Pancreas (tissue), 10 donors: ENCODE results near the gene VWF. TPM values are rescaled to one million over a fixed set of nuclear protein-coding genes. Genes with fewer than 3 reads are reported as not detected.

ENCODE experiments used
- ATAC-seq, 4 donors: fragments of 200-7000 bp; cut with Tn5 transposase; one replicate each; pipeline versions ENCODE4 v1.8.0 to v1.9.1; 2020; ENCODE audit warnings: mild to moderate bottlenecking in 4 of 4, moderate library complexity in 4 of 4
- DNase-seq, 6 donors: peaks; one replicate each; pipeline ENCODE4 v3.0.0-alpha.2; 2020
- FAIRE-seq: peaks from 2 replicates; lab custom pipeline; 2012; peaks lifted over from hg19 to GRCh38; lab: Jason Lieb, UNC
- H3K27ac ChIP-seq, 4 donors: fragments of 200-600 bp; sonication (generic); 1 replicate in 3 of 4; 2 replicates in 1 of 4; pipeline versions ENCODE4 v1.5.0 to v1.8.0; 2020
- H3K27me3 ChIP-seq, 4 donors: fragments of 200-600 bp; one replicate each; pipeline ENCODE4 v1.8.0; 2021
- H3K36me3 ChIP-seq, 3 donors: fragments of 200-600 bp; sonication (generic) in 1 of 3; one replicate each; pipeline versions ENCODE4 v1.5.0 to v1.8.0; 2020 to 2021
- H3K4me1 ChIP-seq, 3 donors: fragments of 200-600 bp; one replicate each; pipeline ENCODE4 v1.8.0; 2021
- H3K4me3 ChIP-seq, 4 donors: fragments of 200-600 bp; sonication (generic) in 2 of 4; one replicate each; pipeline versions ENCODE4 v1.5.0 to v1.8.0; 2020 to 2021
- H3K9me3 ChIP-seq, 4 donors: fragments of 200-600 bp; one replicate each; pipeline ENCODE4 v1.8.0; 2021
- WGBS, 2 donors: extraction: QIAGEN DNeasy Blood & Tissue Kit; methylation state at CpG; one replicate each; pipeline ENCODE4 v1.1.7; 2013; 5-methylcytosine and 5-hydroxymethylcytosine counted together
- intact Hi-C, 3 donors: fragments of 100-400 bp; cut with DNase I; formaldehyde crosslinking; loops; one replicate each; pipeline versions ENCODE4 v1.11.1 to v1.14.2; 2022
- polyA plus RNA-seq, 2 donors: library from polyadenylated mRNA; stranded (reverse); fragments of 200-250 nt; gene quantifications; one replicate each; pipeline ENCODE4 v1.2.3, GENCODE V29; 2013
- total RNA-seq, 6 donors: library from RNA; stranded (reverse); fragmentation: NEBNext Ultra II Directional in 4 of 6; extraction: Animal tissue kit (Norgen Biotek cat#: 25700) in 4 of 6; gene quantifications; one replicate each; pipeline versions ENCODE4 v1.2.1 to v1.2.4, GENCODE V29; 2021 to 2023
- TF ChIP-seq, protein P1 (sequence below), 4 donors: fragments of 200-600 bp; sonication (generic) in 3 of 4; IDR thresholded peaks; one replicate each; pipeline versions ENCODE4 v1.5.0 to v1.8.0; 2021; ENCODE audit warnings: antibody characterized with exemption in 4 of 4
- donor health status: healthy with polysubstance abuse.
- donor health status: DM: no; HTN: no; CAD: no; lungs with moderate emphysema.
- donor health status: DM: no; HTN: no; CAD: no.
- donor health status: control.
- donor health status: control.
- donor health status: Bipolar disorder and iron deficiency.
- donor health status: DM: yes; HTN: yes; CAD: no.
- donor health status: DM: no; HTN: no; CAD: no.
- donor health status: DM: no; HTN: no; CAD: no.
- donor health status: DM: yes; HTN: yes; CAD: no.

VWF gene
- total and polyA plus RNA-seq, 8 donors = 15.9 to 53.1 (median 29.1) TPM

DNA sequence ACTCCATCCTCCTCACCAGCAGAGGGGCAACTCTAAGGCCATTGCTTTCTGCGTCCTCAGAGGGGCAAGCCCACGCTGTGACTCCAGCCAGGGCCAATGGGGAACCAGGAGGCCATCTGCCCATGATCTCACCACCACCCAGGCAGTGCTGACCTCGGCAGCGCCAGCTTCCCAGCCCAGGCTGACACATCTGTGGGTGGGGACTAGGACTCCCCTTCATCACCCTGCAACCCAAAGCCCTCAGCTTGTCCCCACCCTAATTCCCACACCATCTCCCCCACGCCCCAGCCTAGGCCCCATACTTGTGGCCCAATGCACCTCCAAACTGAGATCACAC, 58.6 kb downstream of the VWF start:
- TF ChIP-seq, protein P1, sequence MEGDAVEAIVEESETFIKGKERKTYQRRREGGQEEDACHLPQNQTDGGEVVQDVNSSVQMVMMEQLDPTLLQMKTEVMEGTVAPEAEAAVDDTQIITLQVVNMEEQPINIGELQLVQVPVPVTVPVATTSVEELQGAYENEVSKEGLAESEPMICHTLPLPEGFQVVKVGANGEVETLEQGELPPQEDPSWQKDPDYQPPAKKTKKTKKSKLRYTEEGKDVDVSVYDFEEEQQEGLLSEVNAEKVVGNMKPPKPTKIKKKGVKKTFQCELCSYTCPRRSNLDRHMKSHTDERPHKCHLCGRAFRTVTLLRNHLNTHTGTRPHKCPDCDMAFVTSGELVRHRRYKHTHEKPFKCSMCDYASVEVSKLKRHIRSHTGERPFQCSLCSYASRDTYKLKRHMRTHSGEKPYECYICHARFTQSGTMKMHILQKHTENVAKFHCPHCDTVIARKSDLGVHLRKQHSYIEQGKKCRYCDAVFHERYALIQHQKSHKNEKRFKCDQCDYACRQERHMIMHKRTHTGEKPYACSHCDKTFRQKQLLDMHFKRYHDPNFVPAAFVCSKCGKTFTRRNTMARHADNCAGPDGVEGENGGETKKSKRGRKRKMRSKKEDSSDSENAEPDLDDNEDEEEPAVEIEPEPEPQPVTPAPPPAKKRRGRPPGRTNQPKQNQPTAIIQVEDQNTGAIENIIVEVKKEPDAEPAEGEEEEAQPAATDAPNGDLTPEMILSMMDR (IDR thresholded peaks at IDR 0.05) = no peak
- Histone ChIP-seq H3K36me3 (no peaks in the 10 kb centered on the region), H3K4me1 (no peaks in the 10 kb centered on the region), H3K27me3 (no peaks in the 10 kb centered on the region), H3K9me3 (no peaks in the 10 kb centered on the region), H3K27ac (no peak overlapping the region), H3K4me3 (no peak overlapping the region)
- intact Hi-C loops = loop anchor here in 1 of 3 donors (10.0 kb wide), 1 partner anchor 119 kb away; no protein-coding TSS in a partner anchor
- FAIRE-seq = no peak
- DNase-seq = no peak
- peak in 1 of 4 donors; percentile 27 for ATAC-seq
- 72 to 78% methylated on average over 5 of the region's 5 CpGs for WGBS, 2 donors

GRCh38 chr12:6065131-6065862, 59.2 kb downstream of the VWF start:
- TF ChIP-seq, protein P1 (IDR thresholded peaks at IDR 0.05) = no peak
- intact Hi-C loops = loop anchor here in 1 of 3 donors (10.0 kb wide), 1 partner anchor 120 kb away; no protein-coding TSS in a partner anchor
- H3K4me3 ChIP-seq = no peak overlapping the region
- no peaks in the 10 kb centered on the region for H3K27me3 ChIP-seq
- DNase-seq = no peak
- WGBS, 2 donors = 56 to 57% methylated on average over 8 of the region's 8 CpGs
- H3K4me1 ChIP-seq = no peaks in the 10 kb centered on the region
- no peaks in the 10 kb centered on the region for H3K36me3 ChIP-seq
- no peak for ATAC-seq
- no peak for FAIRE-seq
- H3K9me3 ChIP-seq = no peaks in the 10 kb centered on the region
- H3K27ac ChIP-seq = no peak overlapping the region

DNA sequence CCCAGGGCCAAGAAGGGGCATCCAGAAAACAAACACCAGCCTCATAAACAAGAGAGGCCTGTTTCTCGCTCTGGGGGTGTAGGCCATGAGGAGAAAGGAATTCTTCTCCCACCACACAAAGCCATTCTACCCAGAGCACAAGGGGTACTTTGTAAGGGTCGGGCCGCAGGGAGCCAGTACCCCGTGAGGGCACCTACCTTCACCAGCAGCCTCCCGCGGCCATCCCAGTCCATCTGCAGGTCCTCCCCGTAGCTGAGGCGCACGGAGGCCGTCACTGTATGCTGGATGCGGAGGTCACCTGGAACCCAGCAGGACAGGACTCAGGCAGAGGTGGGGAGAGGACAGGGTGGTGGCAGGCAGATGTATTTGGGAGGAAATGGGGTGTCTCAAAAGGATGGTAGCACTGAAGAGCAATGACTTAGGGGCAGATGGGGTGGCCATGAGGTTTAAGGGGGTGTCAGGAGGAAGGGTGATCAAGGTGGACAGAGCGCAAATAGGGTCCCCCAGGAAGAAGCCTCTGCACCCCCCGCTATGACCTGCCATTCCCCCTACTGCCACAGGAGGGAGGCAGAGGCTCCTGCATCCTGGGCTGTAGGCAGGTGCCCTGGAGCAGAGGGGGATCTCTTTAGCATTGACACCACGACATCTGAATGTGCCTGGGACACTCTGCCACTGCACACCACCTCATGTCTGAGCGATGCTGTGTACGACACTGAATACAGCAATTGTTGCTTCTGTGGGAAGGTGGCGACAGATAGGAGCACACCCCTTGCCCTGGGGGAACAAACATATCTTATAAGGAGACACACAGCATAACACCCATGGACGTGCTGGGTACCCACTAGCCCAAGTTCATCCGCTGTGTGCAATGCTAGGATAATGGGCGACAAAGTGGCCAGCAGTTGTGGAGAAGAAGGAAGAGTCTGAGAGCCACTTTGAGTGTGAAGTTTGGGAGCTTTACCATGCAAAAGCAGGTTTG, 61.4 kb downstream of the VWF start:
- 36 to 44% methylated on average over 20 of the region's 20 CpGs for WGBS, 2 donors
- peak in 3 of 6 donors; percentile 15 to 67 (median 46) for DNase-seq
- H3K27ac ChIP-seq = no peak overlapping the region
- H3K36me3 ChIP-seq = no peaks in the 10 kb centered on the region
- no peaks in the 10 kb centered on the region for H3K27me3 ChIP-seq
- intact Hi-C loops = loop anchor here in 1 of 3 donors (5.0 to 10.0 kb wide), 2 partner anchors 122 to 219 kb away; no protein-coding TSS in a partner anchor
- TF ChIP-seq, protein P1 (IDR thresholded peaks at IDR 0.05) = peak; percentile 61 to 85 (median 70)
- no peaks in the 10 kb centered on the region for H3K4me1 ChIP-seq
- FAIRE-seq = no peak
- no peak overlapping the region for H3K4me3 ChIP-seq
- peak; percentile 77 to 89 (median 84) for ATAC-seq
- H3K9me3 ChIP-seq = no peaks in the 10 kb centered on the region

- Histone ChIP-seq H3K36me3 (no peaks in the 10 kb centered on the region), H3K9me3 (no peaks in the 10 kb centered on the region), H3K4me3 (no peak overlapping the region), H3K27ac (no peak overlapping the region), H3K4me1 (no peaks in the 10 kb centered on the region), H3K27me3 (no peaks in the 10 kb centered on the region)
- TF ChIP-seq, protein P1 (IDR thresholded peaks at IDR 0.05) = no peak
- intact Hi-C loops = loop anchor here in 1 of 3 donors (5.0 to 10.0 kb wide), 2 partner anchors 122 to 220 kb away; no protein-coding TSS in a partner anchor
- DNase-seq = no peak
- WGBS, 2 donors = 37 to 46% methylated on average over 3 of the region's 3 CpGs
- ATAC-seq = no peak
- FAIRE-seq = no peak
These were observed 62.1 kb downstream of the VWF start for GRCh38 chr12:6062395-6062756.
